IMR-90 (cell line): ENCODE results near the gene OVCA2. TPM values are rescaled to one million over a fixed set of nuclear protein-coding genes. Genes with fewer than 3 reads are reported as not detected.

Source experiments
- ATAC-seq: fragments of 200-7000 bp; cut with Tn5 transposase; 2 replicates; pipeline ENCODE4 v1.9.1; 2020; ENCODE audit warnings: low read depth, mild to moderate bottlenecking, moderate library complexity
- BruUV-seq: library from RNA; stranded (reverse); fragments of 400-500 nt; replicated peaks from 2 replicates; lab custom pipeline; 2021; lab: Mats Ljungman, UMichigan
- CTCF ChIA-PET: fragments of 300-600 bp; formaldehyde crosslinking; extraction: SDS; loops from one replicate; lab custom pipeline; 2021; ENCODE audit warnings: antibody characterized with exemption; lab: Yijun Ruan, JAX
- POLR2A ChIA-PET: fragments of 300-600 bp; sonication (Branson Sonifier 250); formaldehyde crosslinking; loops from one replicate; lab custom pipeline; 2022; ENCODE audit warnings: antibody characterized with exemption; ENCODE audit not compliant: unreplicated experiment; lab: Charles Lee
- DNase-seq: peaks from one replicate; pipeline ENCODE4 v3.0.0; 2013
- H2AFZ ChIP-seq: replicated peaks from 2 replicates; pipeline ENCODE3; 2013; ENCODE audit warnings: low read length, mild to moderate bottlenecking; ENCODE audit not compliant: poor library complexity
- H2AK5ac ChIP-seq: 2 replicates; pipeline ENCODE4 v1.6.1; 2013; ENCODE audit warnings: low read depth, low read length, inconsistent platforms
- H2AK9ac ChIP-seq: replicated peaks from 2 replicates; pipeline ENCODE3; 2013; ENCODE audit warnings: mild to moderate bottlenecking, low read depth, low read length, moderate library complexity; ENCODE audit not compliant: poor library complexity
- H2BK120ac ChIP-seq: 2 replicates; pipeline ENCODE4 v1.6.1; 2013; ENCODE audit warnings: low read depth, low read length, inconsistent platforms
- H2BK15ac ChIP-seq: 3 replicates; pipeline ENCODE4 v1.6.1; 2013; ENCODE audit warnings: low read depth, low read length, inconsistent platforms
- H2BK20ac ChIP-seq: 2 replicates; pipeline ENCODE4 v1.6.1; 2013; ENCODE audit warnings: low read depth, mild to moderate bottlenecking, inconsistent platforms, low read length, moderate library complexity
- H2BK5ac ChIP-seq: 2 replicates; pipeline ENCODE4 v1.6.1; 2013; ENCODE audit warnings: mild to moderate bottlenecking, low read depth, low read length, inconsistent platforms; ENCODE audit not compliant: poor library complexity, severe bottlenecking
- H3K14ac ChIP-seq: replicated peaks from 2 replicates; pipeline ENCODE4 v1.6.1; 2013; ENCODE audit warnings: low read depth, low read length, inconsistent platforms
- H3K18ac ChIP-seq: 2 replicates; pipeline ENCODE4 v1.6.1; 2013; ENCODE audit warnings: low read depth, low read length, control low read depth
- H3K23ac ChIP-seq: 2 replicates; pipeline ENCODE4 v1.6.1; 2013; ENCODE audit warnings: low read depth, low read length, inconsistent platforms
- H3K27ac ChIP-seq: 2 replicates; pipeline ENCODE4 v1.5.1; 2013; ENCODE audit warnings: mild to moderate bottlenecking, control low read depth, low read length; ENCODE audit not compliant: insufficient read depth
- H3K27me3 ChIP-seq: 2 replicates; pipeline ENCODE4 v1.6.1; 2013; ENCODE audit warnings: low read length; ENCODE audit not compliant: control insufficient read depth, insufficient read depth
- H3K36me3 ChIP-seq: 2 replicates; pipeline ENCODE4 v1.6.1; 2013; ENCODE audit warnings: low read length, mixed read lengths; ENCODE audit not compliant: control insufficient read depth, insufficient read depth
- H3K4ac ChIP-seq: 2 replicates; pipeline ENCODE4 v1.6.1; 2013; ENCODE audit warnings: low read depth, low read length, inconsistent platforms
- H3K4me1 ChIP-seq: 2 replicates; pipeline ENCODE4 v1.6.1; 2013; ENCODE audit warnings: low read length, mixed read lengths; ENCODE audit not compliant: control insufficient read depth, insufficient read depth
- H3K4me2 ChIP-seq: 2 replicates; pipeline ENCODE4 v1.6.1; 2013; ENCODE audit warnings: low read depth, mild to moderate bottlenecking, control low read depth, low read length, moderate library complexity
- H3K4me3 ChIP-seq: 2 replicates; pipeline ENCODE4 v1.5.1; 2013; ENCODE audit warnings: low read depth, mild to moderate bottlenecking, control low read depth, low read length, moderate library complexity; ENCODE audit not compliant: insufficient read depth
- H3K56ac ChIP-seq: 2 replicates; pipeline ENCODE4 v1.6.1; 2013; ENCODE audit warnings: low read length, inconsistent platforms; ENCODE audit not compliant: insufficient read depth; ENCODE audit errors: extremely low read depth
- H3K79me1 ChIP-seq, 2 experiments: 2 replicates each; pipeline ENCODE4 v1.6.1; 2013; ENCODE audit warnings: low read length in 2 of 2, inconsistent platforms in 1 of 2, low read depth in 1 of 2
- H3K9ac ChIP-seq: 2 replicates; pipeline ENCODE4 v1.6.1; 2013; ENCODE audit warnings: low read depth, low read length, control low read depth
- H3K9me1 ChIP-seq: 2 replicates; pipeline ENCODE4 v1.6.1; 2013; ENCODE audit warnings: low read length, inconsistent platforms; ENCODE audit not compliant: insufficient read depth
- H3K9me3 ChIP-seq: 2 replicates; pipeline ENCODE4 v1.6.1; 2013; ENCODE audit warnings: low read length; ENCODE audit not compliant: control insufficient read depth, insufficient read depth
- H4K20me1 ChIP-seq: 2 replicates; pipeline ENCODE4 v1.6.1; 2013; ENCODE audit warnings: low read length, inconsistent platforms; ENCODE audit not compliant: insufficient read depth
- H4K5ac ChIP-seq: 2 replicates; pipeline ENCODE4 v1.6.1; 2013; ENCODE audit warnings: mild to moderate bottlenecking, low read depth, low read length, control low read depth
- H4K8ac ChIP-seq, 2 experiments: 2 replicates each; pipeline ENCODE4 v1.6.1; 2013; ENCODE audit warnings: low read depth in 2 of 2, low read length in 2 of 2, control low read depth in 1 of 2, inconsistent platforms in 1 of 2
- H4K91ac ChIP-seq: 2 replicates; pipeline ENCODE4 v1.6.1; 2013; ENCODE audit warnings: low read depth, low read length, inconsistent platforms; ENCODE audit not compliant: insufficient read depth
- BHLHE40 ChIP-seq: fragments of 150-350 bp; IDR thresholded peaks from 2 replicates; pipeline ENCODE4 v1.6.1; 2016; ENCODE audit warnings: mild to moderate bottlenecking, low read depth, low read length
- CHD1 ChIP-seq: IDR thresholded peaks from 2 replicates; pipeline ENCODE4 v1.6.1; 2012; ENCODE audit warnings: low read depth, low read length, improper control_type of control experiment
- MAFK ChIP-seq: IDR thresholded peaks from 2 replicates; pipeline ENCODE4 v1.6.1; 2012; ENCODE audit warnings: low read depth, low read length, improper control_type of control experiment
- MAZ ChIP-seq: IDR thresholded peaks from 2 replicates; pipeline ENCODE4 v1.6.1; 2012; ENCODE audit warnings: low read depth, mild to moderate bottlenecking, low read length, improper control_type of control experiment, moderate library complexity, borderline replicate concordance
- MXI1 ChIP-seq: IDR thresholded peaks from 2 replicates; pipeline ENCODE4 v1.6.1; 2012; ENCODE audit warnings: low read depth, mild to moderate bottlenecking, low read length, moderate library complexity, borderline replicate concordance
- POLR2A ChIP-seq: IDR thresholded peaks from 2 replicates; pipeline ENCODE4 v1.6.1; 2012; ENCODE audit warnings: mild to moderate bottlenecking, low read depth, low read length
- RCOR1 ChIP-seq: IDR thresholded peaks from 2 replicates; pipeline ENCODE4 v1.6.1; 2012; ENCODE audit warnings: mild to moderate bottlenecking, low read length, improper control_type of control experiment; ENCODE audit not compliant: insufficient replicate concordance
- RFX5 ChIP-seq: IDR thresholded peaks from 2 replicates; pipeline ENCODE4 v1.8.0; 2012; ENCODE audit warnings: low read depth, mild to moderate bottlenecking, low read length, moderate library complexity
- SMC3 ChIP-seq: fragments of 150-350 bp; IDR thresholded peaks from 2 replicates; pipeline ENCODE4 v1.6.1; 2016; ENCODE audit warnings: low read depth, mild to moderate bottlenecking, antibody characterized with exemption, low read length, moderate library complexity
- WGBS, 2 experiments: methylation state at CpG; one replicate each; pipeline versions ENCODE4 v1.1.5 to v1.1.7; 2013; ENCODE audit warnings: missing lambda C conversion rate in 2 of 2; ENCODE audit not compliant: insufficient read length in 1 of 2; ENCODE audit errors: extremely low coverage in 2 of 2; 5-methylcytosine and 5-hydroxymethylcytosine counted together
- dilution Hi-C: fragments of 300-500 bp; cut with HindIII; formaldehyde crosslinking; loops from one replicate; pipeline ENCODE4 v1.14.3; 2018; ENCODE audit warnings: low sequenced_read_pairs; ENCODE audit not compliant: unreplicated experiment
- in situ Hi-C: fragments of 300-500 bp; cut with MboI; formaldehyde crosslinking; loops from 3 replicates; pipeline ENCODE4 v1.14.3; 2019; ENCODE audit warnings: low sequenced_read_pairs, inconsistent platforms, mixed read lengths
- intact Hi-C: fragments of 100-400 bp; cut with micrococcal nuclease; formaldehyde crosslinking; loops from 2 replicates; pipeline ENCODE4 v1.10.0; 2022
- polyA plus RNA-seq, 3 experiments: library from polyadenylated mRNA; depleted of rRNA; stranded (reverse); fragments of >200 nt; gene quantifications; 2 replicates each; pipeline ENCODE4 v1.2.3, GENCODE V29; 2012; ENCODE audit warnings: low replicate concordance in 1 of 3
- total RNA-seq: library from RNA; depleted of rRNA; stranded (reverse); fragments of >200 nt; gene quantifications from 2 replicates; pipeline ENCODE4 v1.2.3, GENCODE V29; 2012
- TF ChIP-seq, protein P1 (sequence below): fragments of 150-350 bp; IDR thresholded peaks from 2 replicates; pipeline ENCODE4 v1.6.1; 2017; ENCODE audit warnings: mild to moderate bottlenecking, antibody characterized with exemption, low read length, low read depth

OVCA2 gene
- total and polyA plus RNA-seq, 2 of the 4 experiments (the other 2 are of a cell fraction): 38.7 to 46.9 TPM

- Histone ChIP-seq H2AFZ (peak within 1 kb of the TSS; percentile 92), H4K91ac (peak within 1 kb of the TSS; percentile 27; the same call in 1 of the 2 replicates), H3K79me1 (peaks cover 17 to 44% of the 10 kb centered on the region in 2 experiments), H3K4ac (peak within 1 kb of the TSS; percentile 66), H4K8ac (peak within 1 kb of the TSS; percentile 18 to 51; a peak in 2 of 4 replicates), H3K27me3 (peaks cover 15% of the 10 kb centered on the region), H2AK5ac (peak within 1 kb of the TSS; percentile 72), H2BK15ac (no peak within 1 kb of the TSS; the same call in 2 of the 3 replicates), H4K5ac (no peak within 1 kb of the TSS; the same call in 1 of the 2 replicates), H3K56ac (peak within 1 kb of the TSS; percentile 26; the same call in 1 of the 2 replicates), H3K14ac (peak within 1 kb of the TSS; percentile 49; the same call in 1 of the 2 replicates), H3K27ac (peak within 1 kb of the TSS; percentile 57), H3K9ac (peak within 1 kb of the TSS; percentile 70), H3K4me3 (peak within 1 kb of the TSS; percentile 68), H2BK20ac (no peak within 1 kb of the TSS), H2BK120ac (peak within 1 kb of the TSS; percentile 13; the same call in 1 of the 2 replicates), H2BK5ac (peak within 1 kb of the TSS; percentile 40), H2AK9ac (peak within 1 kb of the TSS; percentile 86), H3K23ac (peak within 1 kb of the TSS; percentile 19; the same call in 1 of the 2 replicates), H3K36me3 (peaks cover 4% of the 10 kb centered on the region; the same call in 1 of the 2 replicates), H4K20me1 (peaks cover 3% of the 10 kb centered on the region; the same call in 1 of the 2 replicates), H3K4me2 (peak within 1 kb of the TSS; percentile 70), H3K9me3 (no peaks in the 10 kb centered on the region), H3K9me1 (peaks cover 16% of the 10 kb centered on the region), H3K18ac (no peak within 1 kb of the TSS; the same call in 1 of the 2 replicates), H3K4me1 (peaks cover 15% of the 10 kb centered on the region)
- peak; percentile 75 for ATAC-seq
- TF ChIP-seq RCOR1 (no peak), RFX5 (no peak), MAFK (no peak), MAZ (peak; percentile 99), SMC3 (0 out of 2 replicates have a peak, but pooled peaks have one; percentile 49), MXI1 (peak; percentile 98), POLR2A (peak; percentile 68), CHD1 (no peak), BHLHE40 (peak; percentile 41)
- TF ChIP-seq, protein P1, sequence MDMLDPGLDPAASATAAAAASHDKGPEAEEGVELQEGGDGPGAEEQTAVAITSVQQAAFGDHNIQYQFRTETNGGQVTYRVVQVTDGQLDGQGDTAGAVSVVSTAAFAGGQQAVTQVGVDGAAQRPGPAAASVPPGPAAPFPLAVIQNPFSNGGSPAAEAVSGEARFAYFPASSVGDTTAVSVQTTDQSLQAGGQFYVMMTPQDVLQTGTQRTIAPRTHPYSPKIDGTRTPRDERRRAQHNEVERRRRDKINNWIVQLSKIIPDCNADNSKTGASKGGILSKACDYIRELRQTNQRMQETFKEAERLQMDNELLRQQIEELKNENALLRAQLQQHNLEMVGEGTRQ: peak; percentile 88
- POLR2A ChIA-PET: no interaction called here
- WGBS, 2 experiments: 0% methylated on average over 31 of the region's 59 CpGs; no CpG with 5 or more reads in 1 of the 2 experiments
- intact Hi-C loops: loop anchor here (1.0 to 5.0 kb wide), 2 partner anchors 148 to 453 kb away; no protein-coding TSS in a partner anchor
- no TSS peak for BruUV-seq
- in situ Hi-C loops: loop anchor here (5.0 to 25.0 kb wide), 2 partner anchors 118 to 318 kb away; partner anchors contain the start of genes TLCD2 and WDR81
- dilution Hi-C loops: no loop called here
- CTCF ChIA-PET: interaction anchor here (0.6 kb wide), 1 partner anchor 138 kb away, joined by 4 read pairs; no protein-coding TSS in a partner anchor
- peak; percentile 91 for DNase-seq
Measured at GRCh38 chr17:2029911-2030778, 11.7 kb upstream of the OVCA2 start, which contains the start of gene DPH1. Gene DPH1, plus strand, starts transcription at chr17:2030153. Its CDS starts 17 bp downstream, at chr17:2030170.
